Measurements from ENCODE around the gene IFNA17.

GRCh38 chr9:21255538-21256212, 27.7 kb upstream of the IFNA17 start:
- no peak for TF ChIP-seq YY1 (IDR thresholded peaks at IDR 0.05; ENCODE audit: extremely low read depth, insufficient replicate concordance, low read depth, low read length)
- TF ChIP-seq, protein P1, sequence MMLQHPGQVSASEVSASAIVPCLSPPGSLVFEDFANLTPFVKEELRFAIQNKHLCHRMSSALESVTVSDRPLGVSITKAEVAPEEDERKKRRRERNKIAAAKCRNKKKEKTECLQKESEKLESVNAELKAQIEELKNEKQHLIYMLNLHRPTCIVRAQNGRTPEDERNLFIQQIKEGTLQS (IDR thresholded peaks at IDR 0.05) = no peak
